Thymus (tissue), 11 donors: ENCODE measurements around the gene CRELD2. TPM values are rescaled to one million over a fixed set of nuclear protein-coding genes. Genes with fewer than 3 reads are reported as not detected.

ENCODE experiments used
- DNase-seq, 9 donors: peaks; one replicate each; pipeline ENCODE4 v3.0.0-alpha.2; 2013; ENCODE audit warnings: low spot score in 9 of 9, low read depth in 6 of 9, missing footprints in 1 of 9
- H3K27ac ChIP-seq, 2 donors: one replicate each; pipeline ENCODE4 v1.5.1; 2013; ENCODE audit warnings: control low read depth in 1 of 2, low read depth in 1 of 2, low read length in 1 of 2, mild to moderate bottlenecking in 1 of 2, moderate library complexity in 1 of 2
- H3K27me3 ChIP-seq, 2 donors: one replicate each; pipeline ENCODE4 v1.5.1; 2013; ENCODE audit warnings: low read length in 1 of 2; ENCODE audit not compliant: control insufficient read depth in 2 of 2, insufficient read depth in 1 of 2
- H3K36me3 ChIP-seq, 2 donors: one replicate each; pipeline ENCODE4 v1.5.1; 2013; ENCODE audit warnings: low read length in 1 of 2, mild to moderate bottlenecking in 1 of 2, moderate library complexity in 1 of 2; ENCODE audit not compliant: control insufficient read depth in 2 of 2, insufficient read depth in 2 of 2
- H3K4me1 ChIP-seq, 2 donors: one replicate each; pipeline ENCODE4 v1.5.1; 2013; ENCODE audit warnings: low read length in 2 of 2; ENCODE audit not compliant: control insufficient read depth in 2 of 2, insufficient read depth in 2 of 2
- H3K4me3 ChIP-seq, 2 donors: one replicate each; pipeline ENCODE4 v1.5.1; 2013; ENCODE audit warnings: low read length in 2 of 2, control low read depth in 1 of 2, mild to moderate bottlenecking in 1 of 2
- H3K9me3 ChIP-seq, 2 donors: one replicate each; pipeline ENCODE4 v1.5.1; 2013; ENCODE audit warnings: low read length in 1 of 2, mild to moderate bottlenecking in 1 of 2; ENCODE audit not compliant: control insufficient read depth in 2 of 2, insufficient read depth in 1 of 2
- WGBS: extraction: QIAGEN DNeasy Blood & Tissue Kit; methylation state at CpG from one replicate; pipeline ENCODE4 v1.1.7; 2013; 5-methylcytosine and 5-hydroxymethylcytosine counted together
- polyA plus RNA-seq: library from polyadenylated mRNA; stranded (reverse); fragments of 200-250 nt; gene quantifications from one replicate; pipeline ENCODE4 v1.2.3, GENCODE V29; 2013
- total RNA-seq: library from RNA; stranded (reverse); fragments of 120-200 nt; gene quantifications from one replicate; pipeline ENCODE4 v1.2.4, GENCODE V29; 2013
- donor health status: healthy.

Gene CRELD2
- total and polyA plus RNA-seq, 2 donors, result 24.3 to 25.8 TPM

GRCh38 chr22:49975543-49976389 is 57.3 kb downstream of the CRELD2 start:
- 76% methylated on average over 17 of the region's 17 CpGs for WGBS
- Histone ChIP-seq H3K4me1 (peaks cover 11 to 18% of the 10 kb centered on the region in 2 donors), H3K27ac (peak overlapping the region; percentile 1 to 69), H3K36me3 (no peaks in the 10 kb centered on the region), H3K27me3 (peaks cover 12 to 34% of the 10 kb centered on the region in 2 donors), H3K9me3 (peaks cover 2 to 4% of the 10 kb centered on the region in 2 donors), H3K4me3 (no peak overlapping the region)
- DNase-seq, result peak in 1 of 9 donors; percentile 3

GRCh38 chr22:49976439-49977175 is 58.2 kb downstream of the CRELD2 start:
- peaks cover 6 to 9% of the 10 kb centered on the region in 2 donors for H3K4me1 ChIP-seq
- 73% methylated on average over 15 of the region's 15 CpGs for WGBS
- H3K9me3 ChIP-seq, result peaks cover 2 to 4% of the 10 kb centered on the region in 2 donors
- peak in 2 of 9 donors; percentile 20 to 46 for DNase-seq
- no peaks in the 10 kb centered on the region for H3K36me3 ChIP-seq
- H3K4me3 ChIP-seq, result no peak overlapping the region
- no peak overlapping the region for H3K27ac ChIP-seq
- H3K27me3 ChIP-seq, result peaks cover 10 to 29% of the 10 kb centered on the region in 2 donors

Other genes with a start within 250 kb of the CRELD2 start
- 18.2 TPM for gene BRD1, start 90.8 kb upstream of the CRELD2 start, total RNA-seq
- 43.6 TPM for gene BRD1, start 90.8 kb upstream of the CRELD2 start, polyA plus RNA-seq
- gene ZBED4, start 64.8 kb upstream of the CRELD2 start, total RNA-seq, result 9.9 TPM
- 6.4 TPM for gene ZBED4, start 64.8 kb upstream of the CRELD2 start, polyA plus RNA-seq
- 7.6 TPM for gene ALG12, start 196 bp upstream of the CRELD2 start, total RNA-seq
- gene ALG12, start 196 bp upstream of the CRELD2 start, polyA plus RNA-seq, result 9.1 TPM
- 36.0 TPM for gene PIM3, start 42.1 kb downstream of the CRELD2 start, total RNA-seq
- gene PIM3, start 42.1 kb downstream of the CRELD2 start, polyA plus RNA-seq, result 57.6 TPM
- 5.9 TPM for gene IL17REL, start 94.1 kb downstream of the CRELD2 start, total RNA-seq
- 2.4 TPM for gene IL17REL, start 94.1 kb downstream of the CRELD2 start, polyA plus RNA-seq
- gene TTLL8, start 139.7 kb downstream of the CRELD2 start, total RNA-seq, result not detected
- not detected for gene TTLL8, start 139.7 kb downstream of the CRELD2 start, polyA plus RNA-seq
- gene MLC1, start 166.8 kb downstream of the CRELD2 start, total RNA-seq, result 2.4 TPM
- gene MLC1, start 166.8 kb downstream of the CRELD2 start, polyA plus RNA-seq, result 0.48 TPM
- gene MOV10L1, start 171.4 kb downstream of the CRELD2 start, total RNA-seq, result 0.14 TPM
- gene MOV10L1, start 171.4 kb downstream of the CRELD2 start, polyA plus RNA-seq, result 0.32 TPM